Neutrophil (primary cell): ENCODE results near the gene WWP2.

Experiments used
- H3K27ac ChIP-seq: fragments of 200-600 bp; sonication (generic); 2 replicates; pipeline ENCODE4 v1.5.1; 2016; ENCODE audit warnings: mild to moderate bottlenecking, moderate library complexity
- H3K27me3 ChIP-seq: fragments of 200-600 bp; sonication (generic); 2 replicates; pipeline ENCODE4 v1.6.0; 2016; ENCODE audit warnings: mild to moderate bottlenecking
- H3K36me3 ChIP-seq: fragments of 200-600 bp; sonication (generic); 2 replicates; pipeline ENCODE4 v1.5.1; 2017
- H3K4me1 ChIP-seq, 2 experiments: fragments of 200-600 bp in 1 of 2; sonication (generic) in 1 of 2; 1 replicate in 1 of 2; 2 replicates in 1 of 2; pipeline versions ENCODE4 v1.5.1 to v1.6.1; 2013 to 2016; ENCODE audit warnings: low read depth in 1 of 2, low read length in 1 of 2, mild to moderate bottlenecking in 1 of 2, moderate library complexity in 1 of 2; ENCODE audit not compliant: control insufficient read depth in 1 of 2, insufficient read depth in 1 of 2
- H3K4me3 ChIP-seq, 2 experiments: fragments of 200-600 bp in 1 of 2; sonication (generic) in 1 of 2; 1 replicate in 1 of 2; 2 replicates in 1 of 2; pipeline ENCODE4 v1.5.1; 2013 to 2016; ENCODE audit warnings: low read depth in 1 of 2, low read length in 1 of 2, mild to moderate bottlenecking in 1 of 2, moderate library complexity in 1 of 2
- H3K9me3 ChIP-seq: fragments of 200-600 bp; sonication (generic); 2 replicates; pipeline ENCODE4 v1.5.1; 2016
- CTCF ChIP-seq: fragments of 200-600 bp; sonication (generic); IDR thresholded peaks from 2 replicates; pipeline ENCODE4 v1.5.1; 2016; ENCODE audit warnings: antibody characterized with exemption

WWP2 gene

GRCh38 chr16:69863401-69864281 lies 101.5 kb downstream of the WWP2 start:
- H3K36me3 ChIP-seq = peaks cover 57% of the 10 kb centered on the region
- TF ChIP-seq CTCF = no peak
- H3K27me3 ChIP-seq = no peaks in the 10 kb centered on the region
- H3K4me3 ChIP-seq = no peak overlapping the region
- no peaks in the 10 kb centered on the region for H3K9me3 ChIP-seq
- peaks cover 7% of the 10 kb centered on the region in 2 experiments for H3K4me1 ChIP-seq
- H3K27ac ChIP-seq = no peak overlapping the region

GRCh38 chr16:69865701-69866100 lies 103.6 kb downstream of the WWP2 start:
- TF ChIP-seq CTCF = no peak
- Histone ChIP-seq H3K36me3 (peaks cover 43% of the 10 kb centered on the region), H3K4me1 (peaks cover 7% of the 10 kb centered on the region in 2 experiments)

GRCh38 chr16:69867784-69868560 lies 105.8 kb downstream of the WWP2 start:
- no peak overlapping the region for H3K27ac ChIP-seq
- H3K4me3 ChIP-seq = no peak overlapping the region
- peaks cover 55% of the 10 kb centered on the region for H3K36me3 ChIP-seq
- no peak for TF ChIP-seq CTCF
- no peaks in the 10 kb centered on the region for H3K27me3 ChIP-seq
- peaks cover 7% of the 10 kb centered on the region in 2 experiments for H3K4me1 ChIP-seq
- H3K9me3 ChIP-seq = no peaks in the 10 kb centered on the region

More at GRCh38 chr16:69865701-69866100, 103.6 kb downstream of the WWP2 start:
- no peaks in the 10 kb centered on the region for H3K27me3 ChIP-seq
- no peaks in the 10 kb centered on the region for H3K9me3 ChIP-seq
- H3K27ac ChIP-seq = peak overlapping the region; percentile 19
- H3K4me3 ChIP-seq = no peak overlapping the region

GRCh38 chr16:69870761-69871160 lies 108.6 kb downstream of the WWP2 start:
- Histone ChIP-seq H3K27me3 (no peaks in the 10 kb centered on the region), H3K9me3 (no peaks in the 10 kb centered on the region), H3K27ac (no peak overlapping the region), H3K36me3 (peaks cover 65% of the 10 kb centered on the region), H3K4me3 (no peak overlapping the region), H3K4me1 (peaks cover 4 to 6% of the 10 kb centered on the region in 2 experiments)
- no peak for TF ChIP-seq CTCF

GRCh38 chr16:69871708-69872107 lies 109.6 kb downstream of the WWP2 start:
- peaks cover 75% of the 10 kb centered on the region for H3K36me3 ChIP-seq
- H3K9me3 ChIP-seq = no peaks in the 10 kb centered on the region
- H3K27me3 ChIP-seq = no peaks in the 10 kb centered on the region
- no peak overlapping the region for H3K27ac ChIP-seq
- H3K4me3 ChIP-seq = no peak overlapping the region
- no peaks in the 10 kb centered on the region for H3K4me1 ChIP-seq
- no peak for TF ChIP-seq CTCF
